H1 (cell line): ENCODE data around the gene UVRAG. TPM values are rescaled to one million over a fixed set of nuclear protein-coding genes. Genes with fewer than 3 reads are reported as not detected.

Experiments
- ATF2 ChIP-seq: IDR thresholded peaks from 2 replicates; pipeline ENCODE4 v1.6.1; 2012; ENCODE audit warnings: low read length, inconsistent platforms
- polyA plus RNA-seq, 7 experiments: library from polyadenylated mRNA; depleted of rRNA in 3 of 7; stranded (reverse) in 5 of 7; unstranded in 2 of 7; fragments of >200 nt in 5 of 7; fragments of 200-250 nt in 2 of 7; gene quantifications; 1 replicate in 5 of 7; 2 replicates in 1 of 7; 4 replicates in 1 of 7; pipeline versions ENCODE4 v1.2.1 to v1.2.3, GENCODE V29; 2011 to 2013; ENCODE audit warnings: missing spikeins in 2 of 7, mixed read lengths in 2 of 7
- total RNA-seq: library from RNA; stranded (reverse); fragmentation: NEBNext Ultra II Directional; extraction: Animal tissue kit (Norgen Biotek cat#: 25700); gene quantifications from 2 replicates; pipeline ENCODE4 v1.2.1, GENCODE V29; 2021

UVRAG gene
- total and polyA plus RNA-seq, 2 of the 8 experiments (the other 6 are each of a cell fraction or from before 2014, with no cell fraction given): 5.5 to 14.7 TPM

DNA sequence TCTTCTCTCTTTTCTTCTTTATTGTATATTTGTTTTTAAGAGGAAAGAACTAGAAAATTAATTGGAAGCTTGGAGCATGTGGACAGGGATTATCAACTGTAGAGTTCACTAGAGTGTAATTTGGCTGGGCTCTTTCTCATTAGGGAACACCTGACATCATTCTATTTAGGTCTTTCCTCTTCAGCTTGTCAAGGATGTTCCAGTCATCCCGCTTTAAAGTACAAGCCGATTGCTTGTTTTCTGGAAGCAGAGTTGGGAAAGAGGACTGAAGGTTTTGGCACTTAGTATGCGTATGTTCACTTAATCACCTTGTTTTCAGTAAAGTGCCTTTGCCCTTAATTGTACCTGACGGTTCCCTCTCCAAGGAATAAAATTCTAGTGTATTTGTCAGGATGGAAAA is 279.7 kb downstream of the UVRAG start (continued):
- no peak for TF ChIP-seq ATF2
